Measurements from ENCODE around the gene PTGES3L. TPM values are rescaled to one million over a fixed set of nuclear protein-coding genes. Genes with fewer than 3 reads are reported as not detected.
"Not testable (repeated sequence)": the region's sequence is repeated elsewhere in the genome, so short reads cannot be mapped to it uniquely, and the experiment has no call there.

PTGES3L gene
- total RNA-seq, 2 donors from 2014 or later = 4.6 to 7.9 TPM

DNA sequence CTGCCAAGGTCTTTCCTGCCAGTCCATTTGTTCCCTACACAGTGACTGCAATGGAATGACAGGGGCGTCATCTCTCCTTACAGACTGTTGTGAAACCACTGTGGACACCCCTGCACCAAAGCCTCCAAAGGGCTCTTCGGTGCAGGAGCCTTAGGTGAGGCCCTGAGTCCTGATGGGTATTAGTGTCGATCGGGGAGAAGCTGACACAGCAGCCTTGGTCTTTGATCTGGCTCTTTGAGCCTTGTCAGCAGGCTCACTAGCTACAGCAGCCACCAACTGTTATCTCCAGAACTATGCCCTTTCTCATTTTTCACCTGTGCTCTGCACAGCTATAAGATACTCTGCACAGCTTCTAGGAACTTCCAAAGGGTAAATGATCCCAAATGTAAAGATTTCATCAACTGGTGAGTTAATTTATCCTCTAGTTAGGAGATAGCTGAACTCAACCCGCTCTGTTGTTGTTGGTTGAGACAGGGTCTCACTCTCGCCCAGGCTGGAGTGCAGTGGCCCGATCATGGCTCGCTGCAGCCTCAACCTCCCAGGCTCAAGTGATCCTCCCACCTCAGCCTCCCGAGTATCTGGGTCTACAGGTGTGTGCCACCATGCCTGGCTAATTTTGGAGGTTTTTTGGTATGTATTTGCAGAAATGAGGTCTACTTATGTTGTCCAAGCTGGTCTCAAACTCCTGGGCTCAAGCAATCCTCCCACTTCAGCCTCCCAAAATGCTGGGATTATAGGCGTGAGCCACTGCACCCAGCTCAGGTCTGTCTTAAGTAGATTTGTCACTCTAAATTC lies 59.6 kb downstream of the PTGES3L start:
- no peak overlapping the region for H3K4me3 ChIP-seq (ENCODE audit: low read length)
- no peak for DNase-seq
- H3K27me3 Mint-ChIP-seq (ENCODE audit: insufficient read depth) = no peaks in the 10 kb centered on the region
- 93 to 97% methylated on average over 6 to 10 of the region's 10 CpGs for WGBS, 2 experiments (ENCODE audit: insufficient coverage in 1 of 2, insufficient read length in 1 of 2)
- TF ChIP-seq, protein P1, sequence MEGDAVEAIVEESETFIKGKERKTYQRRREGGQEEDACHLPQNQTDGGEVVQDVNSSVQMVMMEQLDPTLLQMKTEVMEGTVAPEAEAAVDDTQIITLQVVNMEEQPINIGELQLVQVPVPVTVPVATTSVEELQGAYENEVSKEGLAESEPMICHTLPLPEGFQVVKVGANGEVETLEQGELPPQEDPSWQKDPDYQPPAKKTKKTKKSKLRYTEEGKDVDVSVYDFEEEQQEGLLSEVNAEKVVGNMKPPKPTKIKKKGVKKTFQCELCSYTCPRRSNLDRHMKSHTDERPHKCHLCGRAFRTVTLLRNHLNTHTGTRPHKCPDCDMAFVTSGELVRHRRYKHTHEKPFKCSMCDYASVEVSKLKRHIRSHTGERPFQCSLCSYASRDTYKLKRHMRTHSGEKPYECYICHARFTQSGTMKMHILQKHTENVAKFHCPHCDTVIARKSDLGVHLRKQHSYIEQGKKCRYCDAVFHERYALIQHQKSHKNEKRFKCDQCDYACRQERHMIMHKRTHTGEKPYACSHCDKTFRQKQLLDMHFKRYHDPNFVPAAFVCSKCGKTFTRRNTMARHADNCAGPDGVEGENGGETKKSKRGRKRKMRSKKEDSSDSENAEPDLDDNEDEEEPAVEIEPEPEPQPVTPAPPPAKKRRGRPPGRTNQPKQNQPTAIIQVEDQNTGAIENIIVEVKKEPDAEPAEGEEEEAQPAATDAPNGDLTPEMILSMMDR (conservative IDR thresholded peaks at IDR 0.05) = no peak
- no peaks in the 10 kb centered on the region for H3K9me3 ChIP-seq (ENCODE audit: control insufficient read depth, low read length)
- H3K4me1 ChIP-seq (ENCODE audit: control insufficient read depth, insufficient read depth, low read length) = no peaks in the 10 kb centered on the region
- no peak overlapping the region for H3K4me3 Mint-ChIP-seq
- no peaks in the 10 kb centered on the region for H3K9me3 Mint-ChIP-seq
- no peak overlapping the region for H3K27ac ChIP-seq (ENCODE audit: low read depth, low read length)
- H3K36me3 ChIP-seq (ENCODE audit: control insufficient read depth, insufficient read depth, low read length) = no peaks in the 10 kb centered on the region
- H3K9ac ChIP-seq (ENCODE audit: extremely low read depth, low read length, poor library complexity, severe bottlenecking) = no peak overlapping the region
- H3K36me3 Mint-ChIP-seq (ENCODE audit: low read depth) = no peaks in the 10 kb centered on the region
- H3K4me1 Mint-ChIP-seq = peaks cover 16% of the 10 kb centered on the region
- H3K27ac Mint-ChIP-seq = no peak overlapping the region
- H3K27me3 ChIP-seq (ENCODE audit: control insufficient read depth, insufficient read depth, low read length, poor library complexity, severe bottlenecking) = no peaks in the 10 kb centered on the region

DNA sequence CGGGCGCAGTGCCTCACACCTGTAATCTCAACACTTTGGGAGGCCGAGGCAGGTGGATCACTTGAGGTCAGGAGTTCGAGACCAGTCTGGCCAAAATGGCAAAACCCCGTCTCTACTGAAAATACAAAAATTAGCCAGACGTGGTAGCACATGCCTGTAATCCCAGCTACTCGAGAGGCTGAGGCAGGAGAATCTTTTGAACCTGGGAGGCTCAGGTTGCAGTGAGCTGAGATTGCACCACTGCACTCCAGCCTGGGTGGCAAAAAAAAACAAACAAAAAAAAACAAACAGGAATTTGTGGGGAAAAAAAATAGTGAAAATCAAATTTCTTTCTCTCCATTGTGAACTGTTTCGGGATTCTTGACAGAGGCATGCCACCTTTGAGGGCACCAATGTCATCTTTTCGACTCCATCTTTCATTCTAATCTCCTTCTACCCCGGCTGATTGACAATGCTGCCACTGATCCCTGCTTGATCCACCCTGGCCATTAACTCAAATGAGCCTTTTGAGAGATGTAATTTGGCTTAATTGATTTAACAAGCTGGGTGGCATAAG lies 60.3 kb downstream of the PTGES3L start:
- H3K4me3 ChIP-seq (ENCODE audit: low read length); H3K4me3 Mint-ChIP-seq; DNase-seq; H3K9ac ChIP-seq (ENCODE audit: extremely low read depth, low read length, poor library complexity, severe bottlenecking); H3K4me1 ChIP-seq (ENCODE audit: control insufficient read depth, insufficient read depth, low read length); H3K27ac ChIP-seq (ENCODE audit: low read depth, low read length); H3K9me3 Mint-ChIP-seq; H3K9me3 ChIP-seq (ENCODE audit: control insufficient read depth, low read length); H3K27me3 Mint-ChIP-seq (ENCODE audit: insufficient read depth); H3K36me3 ChIP-seq (ENCODE audit: control insufficient read depth, insufficient read depth, low read length); H3K36me3 Mint-ChIP-seq (ENCODE audit: low read depth); H3K27me3 ChIP-seq (ENCODE audit: control insufficient read depth, insufficient read depth, low read length, poor library complexity, severe bottlenecking); H3K27ac Mint-ChIP-seq: not testable (repeated sequence)
- WGBS, 2 experiments (ENCODE audit: insufficient coverage in 1 of 2, insufficient read length in 1 of 2) = 91 to 100% methylated on average over 7 to 10 of the region's 10 CpGs
- H3K4me1 Mint-ChIP-seq = peaks cover 13% of the 10 kb centered on the region

DNA sequence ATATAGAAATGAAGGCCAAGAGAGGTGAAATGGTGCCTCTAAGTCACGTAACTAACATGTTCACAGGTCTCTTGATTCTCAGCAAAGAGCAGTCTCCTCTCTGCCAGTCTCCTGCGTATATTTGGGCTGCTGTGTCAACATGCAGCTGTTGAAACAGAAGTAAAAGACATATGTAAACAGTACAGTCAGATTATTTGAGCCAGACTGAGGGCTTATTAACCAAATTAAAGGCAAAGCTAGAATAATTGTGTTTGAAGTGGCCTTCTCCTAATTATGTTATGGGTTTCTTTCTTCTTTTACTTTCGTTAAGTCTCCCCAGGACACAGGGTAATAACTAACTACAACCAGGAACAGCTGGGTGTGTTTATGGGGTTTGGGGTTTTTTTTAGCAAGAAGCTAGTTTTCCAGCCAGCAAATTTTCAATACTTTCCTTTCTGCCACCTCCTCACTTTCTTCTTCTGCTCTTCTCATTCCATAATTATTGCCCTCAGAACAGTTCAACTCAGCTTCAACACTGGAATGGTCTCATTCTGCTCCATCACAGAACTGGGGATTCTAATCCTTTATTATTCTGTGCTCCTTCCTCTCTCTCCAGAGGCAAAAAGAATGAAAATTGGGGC lies 60.9 kb downstream of the PTGES3L start:
- Histone ChIP-seq H3K9me3 (ENCODE audit: control insufficient read depth, low read length) (no peaks in the 10 kb centered on the region), H3K9ac (ENCODE audit: extremely low read depth, low read length, poor library complexity, severe bottlenecking) (no peak overlapping the region), H3K27ac (ENCODE audit: low read depth, low read length) (no peak overlapping the region), H3K4me1 (ENCODE audit: control insufficient read depth, insufficient read depth, low read length) (no peaks in the 10 kb centered on the region), H3K27me3 (ENCODE audit: control insufficient read depth, insufficient read depth, low read length, poor library complexity, severe bottlenecking) (no peaks in the 10 kb centered on the region), H3K4me3 (ENCODE audit: low read length) (no peak overlapping the region), H3K36me3 (ENCODE audit: control insufficient read depth, insufficient read depth, low read length) (no peaks in the 10 kb centered on the region)
- H3K9me3 Mint-ChIP-seq = no peaks in the 10 kb centered on the region
- WGBS, 2 experiments (ENCODE audit: insufficient coverage in 1 of 2, insufficient read length in 1 of 2) = 95 to 96% methylated on average over 2 of the region's 3 CpGs
- no peak overlapping the region for H3K27ac Mint-ChIP-seq
- H3K4me1 Mint-ChIP-seq = peaks cover 13% of the 10 kb centered on the region
- no peaks in the 10 kb centered on the region for H3K27me3 Mint-ChIP-seq (ENCODE audit: insufficient read depth)
- H3K36me3 Mint-ChIP-seq (ENCODE audit: low read depth) = no peaks in the 10 kb centered on the region
- TF ChIP-seq, protein P1 (conservative IDR thresholded peaks at IDR 0.05) = no peak
- DNase-seq = no peak
- no peak overlapping the region for H3K4me3 Mint-ChIP-seq

Other genes with a start within 250 kb of the PTGES3L start
- gene EZH1, start 235.0 kb downstream of the PTGES3L start, total RNA-seq = 10 to 100 TPM; 26.0 to 27.2 TPM
- gene RAMP2, start 218.9 kb downstream of the PTGES3L start, total RNA-seq = 1 to 10 TPM; 4.9 to 5.1 TPM
- 100 to 1,000 TPM; 114 to 126 TPM for gene VPS25, start 206.6 kb downstream of the PTGES3L start, total RNA-seq
- gene WNK4, start 199.5 kb downstream of the PTGES3L start, total RNA-seq = 1 to 10 TPM; 2.1 to 3.3 TPM
- 10 to 100 TPM; 64.6 to 67.8 TPM for gene COA3, start 181.4 kb downstream of the PTGES3L start, total RNA-seq
- gene CNTD1, start 181.2 kb downstream of the PTGES3L start, total RNA-seq = not detected
- gene BECN1, start 155.8 kb downstream of the PTGES3L start, total RNA-seq = 10 to 100 TPM; 59.9 to 60.6 TPM
- 100 to 1,000 TPM; 153 to 178 TPM for gene PSME3, start 146.7 kb downstream of the PTGES3L start, total RNA-seq
- 1 to 10 TPM; 3.7 to 3.8 TPM for gene AOC2, start 135.5 kb downstream of the PTGES3L start, total RNA-seq
- 1 to 10 TPM; 1.3 to 1.9 TPM for gene AOC3, start 128.9 kb downstream of the PTGES3L start, total RNA-seq
- not detected for gene G6PC1, start 79.3 kb downstream of the PTGES3L start, total RNA-seq
- gene AARSD1, start 15.6 kb downstream of the PTGES3L start, total RNA-seq = 10 to 100 TPM; 48.7 to 50.9 TPM
- gene RUNDC1, start 485 bp upstream of the PTGES3L start, total RNA-seq = 10 to 100 TPM; 17.7 to 18.5 TPM
- 1,000 to 10,000 TPM; 1,077 to 1,196 TPM for gene RPL27, start 18.3 kb upstream of the PTGES3L start, total RNA-seq
- gene IFI35, start 26.7 kb upstream of the PTGES3L start, total RNA-seq = 1 to 10 TPM; 3.0 to 5.1 TPM
- gene VAT1, start 42.3 kb upstream of the PTGES3L start, total RNA-seq = 100 to 1,000 TPM; 306 to 402 TPM
- gene RND2, start 45.2 kb upstream of the PTGES3L start, total RNA-seq = 10 to 100 TPM; 36.1 to 55.5 TPM
- 10 to 100 TPM; 45.4 to 59.0 TPM for gene BRCA1, start 145.3 kb upstream of the PTGES3L start, total RNA-seq
- gene NBR1, start 191.1 kb upstream of the PTGES3L start, total RNA-seq = 10 to 100 TPM; 53.2 to 55.7 TPM
- 10 to 100 TPM; 11.2 to 11.3 TPM for gene TMEM106A, start 231.8 kb upstream of the PTGES3L start, total RNA-seq
- gene CCDC200, start 248.5 kb upstream of the PTGES3L start, total RNA-seq = not detected

Data from endodermal cell (in vitro differentiated cells).